PFSK-1 (cell line): Measurements from ENCODE around the gene ATM.

ENCODE experiments used
- FOXP2 ChIP-seq: optimal IDR thresholded peaks from 2 replicates; pipeline ENCODE3; 2011; ENCODE audit warnings: borderline replicate concordance, control low read depth, inconsistent platforms; ENCODE audit not compliant: insufficient read depth; ENCODE audit errors: extremely low read length, extremely low read depth
- POLR2AphosphoS5 ChIP-seq: IDR thresholded peaks from 2 replicates; pipeline ENCODE4 v1.6.1; 2012; ENCODE audit warnings: low read depth, mild to moderate bottlenecking, control low read depth, low read length, moderate library complexity
- SIN3A ChIP-seq: IDR thresholded peaks from 2 replicates; pipeline ENCODE4 v1.6.1; 2012; ENCODE audit warnings: mild to moderate bottlenecking, low read length, moderate library complexity, borderline replicate concordance; ENCODE audit not compliant: insufficient read depth
- TAF1 ChIP-seq: IDR thresholded peaks from 2 replicates; pipeline ENCODE4 v1.6.1; 2012; ENCODE audit warnings: low read length, control low read depth, borderline replicate concordance; ENCODE audit not compliant: insufficient read depth
- TF ChIP-seq, protein P1 (sequence below), 2 experiments: IDR thresholded peaks; 2 replicates each; pipeline versions ENCODE4 v1.6.1 to v1.8.0; 2011 to 2012; ENCODE audit warnings: low read depth in 2 of 2, low read length in 2 of 2, control low read depth in 1 of 2, inconsistent platforms in 1 of 2, mild to moderate bottlenecking in 1 of 2, moderate library complexity in 1 of 2; ENCODE audit not compliant: insufficient read depth in 1 of 2

The ATM gene

DNA sequence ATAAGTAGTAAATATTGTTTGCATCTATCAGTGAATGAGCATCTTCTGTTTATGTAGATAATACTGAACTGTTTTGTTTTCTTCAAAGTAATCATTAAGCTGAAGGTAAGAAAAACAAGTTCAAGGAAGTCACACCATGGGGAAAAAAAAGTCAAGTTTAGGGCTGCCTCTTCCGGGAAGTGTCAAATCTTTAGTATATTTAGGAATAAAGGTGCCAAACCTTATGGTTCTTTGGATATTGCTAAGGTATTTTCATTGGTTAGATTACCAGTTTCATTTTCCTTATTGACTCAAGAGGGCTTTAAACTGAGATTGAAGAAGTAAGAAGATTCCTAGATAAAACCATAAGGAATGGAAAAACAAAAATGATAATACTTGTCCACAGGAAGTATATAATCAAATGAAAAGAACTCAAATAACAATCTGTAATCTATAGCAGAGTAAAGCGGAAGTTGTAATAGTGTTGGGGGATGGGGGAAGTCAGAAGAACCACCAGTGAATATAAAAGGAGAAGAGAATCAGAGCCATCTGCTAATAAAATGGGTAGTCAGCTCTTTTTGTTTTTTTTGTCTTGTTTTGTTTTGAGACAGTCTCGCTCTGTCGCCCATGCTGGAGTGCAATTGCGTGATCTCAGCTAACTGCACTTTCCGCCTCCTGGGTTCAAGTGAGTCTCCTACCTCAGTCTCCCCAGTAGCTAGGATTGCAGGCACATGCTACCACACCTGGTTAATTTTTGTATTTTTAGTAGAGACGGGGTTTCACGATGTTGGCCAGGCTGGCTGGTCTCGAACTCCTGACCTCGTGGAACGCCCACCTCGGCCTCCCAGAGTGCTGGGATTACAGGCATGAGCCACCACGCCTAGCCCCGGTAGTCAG lies 2.3 kb downstream of the ATM start:
- no peak for TF ChIP-seq TAF1

DNA sequence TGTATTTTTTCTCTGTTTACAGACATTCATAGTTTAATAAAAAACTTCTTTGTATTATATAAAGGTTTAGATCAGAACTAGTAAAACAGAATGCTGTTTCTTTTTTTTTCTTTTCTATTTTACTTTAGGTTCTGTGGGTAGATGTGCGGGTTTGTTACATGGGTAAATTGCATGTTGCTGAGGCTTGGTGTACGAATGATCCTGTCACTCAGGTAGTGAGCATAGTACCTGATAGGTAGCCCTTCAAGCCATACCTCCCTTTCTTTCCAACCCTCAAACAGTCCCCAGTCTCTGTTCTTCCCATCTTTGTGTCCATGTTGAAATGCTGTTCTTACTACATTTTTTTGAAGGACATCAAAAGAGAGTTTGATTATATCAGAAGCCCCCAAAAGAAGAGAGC lies 3.2 kb downstream of the ATM start:
- TF ChIP-seq, protein P1, sequence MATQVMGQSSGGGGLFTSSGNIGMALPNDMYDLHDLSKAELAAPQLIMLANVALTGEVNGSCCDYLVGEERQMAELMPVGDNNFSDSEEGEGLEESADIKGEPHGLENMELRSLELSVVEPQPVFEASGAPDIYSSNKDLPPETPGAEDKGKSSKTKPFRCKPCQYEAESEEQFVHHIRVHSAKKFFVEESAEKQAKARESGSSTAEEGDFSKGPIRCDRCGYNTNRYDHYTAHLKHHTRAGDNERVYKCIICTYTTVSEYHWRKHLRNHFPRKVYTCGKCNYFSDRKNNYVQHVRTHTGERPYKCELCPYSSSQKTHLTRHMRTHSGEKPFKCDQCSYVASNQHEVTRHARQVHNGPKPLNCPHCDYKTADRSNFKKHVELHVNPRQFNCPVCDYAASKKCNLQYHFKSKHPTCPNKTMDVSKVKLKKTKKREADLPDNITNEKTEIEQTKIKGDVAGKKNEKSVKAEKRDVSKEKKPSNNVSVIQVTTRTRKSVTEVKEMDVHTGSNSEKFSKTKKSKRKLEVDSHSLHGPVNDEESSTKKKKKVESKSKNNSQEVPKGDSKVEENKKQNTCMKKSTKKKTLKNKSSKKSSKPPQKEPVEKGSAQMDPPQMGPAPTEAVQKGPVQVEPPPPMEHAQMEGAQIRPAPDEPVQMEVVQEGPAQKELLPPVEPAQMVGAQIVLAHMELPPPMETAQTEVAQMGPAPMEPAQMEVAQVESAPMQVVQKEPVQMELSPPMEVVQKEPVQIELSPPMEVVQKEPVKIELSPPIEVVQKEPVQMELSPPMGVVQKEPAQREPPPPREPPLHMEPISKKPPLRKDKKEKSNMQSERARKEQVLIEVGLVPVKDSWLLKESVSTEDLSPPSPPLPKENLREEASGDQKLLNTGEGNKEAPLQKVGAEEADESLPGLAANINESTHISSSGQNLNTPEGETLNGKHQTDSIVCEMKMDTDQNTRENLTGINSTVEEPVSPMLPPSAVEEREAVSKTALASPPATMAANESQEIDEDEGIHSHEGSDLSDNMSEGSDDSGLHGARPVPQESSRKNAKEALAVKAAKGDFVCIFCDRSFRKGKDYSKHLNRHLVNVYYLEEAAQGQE (IDR thresholded peaks at IDR 0.05; ENCODE audit: insufficient read depth in 1 of 2, low read depth in 2 of 2, low read length in 2 of 2): no peak
- TF ChIP-seq FOXP2: no peak
- no peak for TF ChIP-seq SIN3A
- TF ChIP-seq POLR2AphosphoS5: no peak
- TF ChIP-seq TAF1: no peak

DNA sequence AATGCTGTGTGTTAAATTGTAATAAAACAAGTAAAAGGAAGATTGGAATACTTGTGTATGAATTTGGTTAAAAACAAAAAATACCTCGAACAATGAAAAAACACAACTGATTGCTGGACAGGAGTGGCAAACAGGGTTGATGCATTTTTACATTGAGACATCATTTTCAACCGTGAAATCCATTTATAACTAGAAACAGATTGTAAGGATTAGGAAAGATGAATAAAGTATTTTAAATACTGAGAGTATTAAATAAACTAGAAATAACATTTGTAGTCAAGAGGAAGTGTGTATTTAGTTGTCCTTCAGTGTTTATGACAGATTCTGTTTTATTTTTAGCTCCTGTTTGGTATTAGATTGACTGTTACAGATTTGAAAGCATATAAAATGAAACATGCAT lies 5.4 kb downstream of the ATM start:
- TF ChIP-seq FOXP2 (no peak), SIN3A (no peak), POLR2AphosphoS5 (no peak), TAF1 (no peak)
- TF ChIP-seq, protein P1 (IDR thresholded peaks at IDR 0.05; ENCODE audit: insufficient read depth in 1 of 2, low read depth in 2 of 2, low read length in 2 of 2): no peak

DNA sequence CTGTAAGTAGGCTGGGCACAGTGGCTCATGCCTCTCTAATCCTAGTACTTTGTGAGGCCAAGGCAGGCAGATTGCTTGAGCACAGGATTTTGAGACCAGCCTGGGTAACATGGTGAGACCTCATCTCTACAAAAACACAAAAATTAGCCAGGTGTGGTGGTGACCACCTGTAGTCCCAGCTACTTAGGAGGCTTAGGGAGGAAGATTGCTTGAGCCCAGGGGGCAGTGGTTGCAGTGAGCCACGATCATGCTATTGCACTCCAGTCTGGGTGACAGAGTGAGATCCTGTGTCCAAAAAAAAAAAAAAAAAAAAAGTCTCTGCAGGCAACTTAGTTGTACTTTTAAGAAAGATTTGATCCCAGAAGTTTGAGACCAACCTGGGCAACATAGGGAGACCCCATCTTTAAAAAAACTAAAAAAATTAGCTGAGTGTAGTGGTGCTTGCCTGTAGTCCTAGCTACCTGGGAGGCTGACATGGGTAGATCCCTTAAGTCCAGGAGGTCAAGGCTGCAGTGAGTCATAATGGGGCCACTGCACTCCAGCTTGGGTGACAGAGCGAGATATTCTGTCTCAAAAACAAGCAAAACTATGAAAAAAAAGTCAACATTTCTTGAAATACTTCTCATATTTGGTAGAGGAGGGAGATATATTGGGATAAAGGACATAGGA lies 10.5 kb downstream of the ATM start:
- no peak for TF ChIP-seq TAF1
- no peak for TF ChIP-seq SIN3A
- no peak for TF ChIP-seq POLR2AphosphoS5
- TF ChIP-seq FOXP2: no peak
- TF ChIP-seq, protein P1 (IDR thresholded peaks at IDR 0.05; ENCODE audit: insufficient read depth in 1 of 2, low read depth in 2 of 2, low read length in 2 of 2): no peak

DNA sequence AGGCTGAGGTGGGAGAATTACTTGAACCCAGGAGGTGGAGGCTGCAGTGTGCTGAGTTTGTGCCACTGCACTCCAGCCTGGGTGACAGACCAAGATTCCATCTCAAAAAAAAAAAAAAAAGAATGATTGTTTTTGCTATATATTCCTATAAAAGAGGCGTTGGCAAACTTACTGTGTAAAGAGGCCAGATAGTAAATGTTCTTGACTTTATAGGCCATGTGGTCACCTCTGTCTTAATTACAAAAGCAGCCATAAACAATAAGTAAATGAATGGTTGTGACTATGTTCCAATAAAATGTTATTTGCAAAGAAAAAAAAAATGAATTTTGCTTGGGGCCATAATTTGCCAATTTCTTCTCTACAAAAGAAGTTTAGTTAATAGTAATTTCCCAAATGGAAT lies 12.3 kb downstream of the ATM start:
- TF ChIP-seq, protein P1 (IDR thresholded peaks at IDR 0.05; ENCODE audit: insufficient read depth in 1 of 2, low read depth in 2 of 2, low read length in 2 of 2): no peak
- no peak for TF ChIP-seq TAF1
- TF ChIP-seq SIN3A: no peak
- TF ChIP-seq FOXP2: no peak
